KBM-7 (cell line): ENCODE data around the gene NUTF2.
A peak's percentile ranks its signal among the peaks of the same experiment; 100 is the strongest.
"Not testable (repeated sequence)": the region's sequence is repeated elsewhere in the genome, so short reads cannot be mapped to it uniquely, and the experiment has no call there.

Experiments used
- DNase-seq: peaks from one replicate; pipeline ENCODE4 v3.0.0-alpha.2; 2015
- in situ Hi-C: fragments of 300-500 bp; cut with MboI; formaldehyde crosslinking; loops from 2 replicates; pipeline ENCODE4 v1.14.3; 2020; ENCODE audit warnings: low sequenced_read_pairs, low pct_unique_long_range_greater_than_20kb, mixed read lengths

NUTF2 gene

GRCh38 chr16:67858500-67858899 lies 11.8 kb downstream of the NUTF2 start:
- no peak for DNase-seq
- in situ Hi-C loops = no loop called here

GRCh38 chr16:67860589-67861398 lies 14.1 kb downstream of the NUTF2 start:
- no peak for DNase-seq
- in situ Hi-C loops = no loop called here

GRCh38 chr16:67861877-67862276 lies 15.1 kb downstream of the NUTF2 start:
- no peak for DNase-seq
- in situ Hi-C loops = no loop called here

DNA sequence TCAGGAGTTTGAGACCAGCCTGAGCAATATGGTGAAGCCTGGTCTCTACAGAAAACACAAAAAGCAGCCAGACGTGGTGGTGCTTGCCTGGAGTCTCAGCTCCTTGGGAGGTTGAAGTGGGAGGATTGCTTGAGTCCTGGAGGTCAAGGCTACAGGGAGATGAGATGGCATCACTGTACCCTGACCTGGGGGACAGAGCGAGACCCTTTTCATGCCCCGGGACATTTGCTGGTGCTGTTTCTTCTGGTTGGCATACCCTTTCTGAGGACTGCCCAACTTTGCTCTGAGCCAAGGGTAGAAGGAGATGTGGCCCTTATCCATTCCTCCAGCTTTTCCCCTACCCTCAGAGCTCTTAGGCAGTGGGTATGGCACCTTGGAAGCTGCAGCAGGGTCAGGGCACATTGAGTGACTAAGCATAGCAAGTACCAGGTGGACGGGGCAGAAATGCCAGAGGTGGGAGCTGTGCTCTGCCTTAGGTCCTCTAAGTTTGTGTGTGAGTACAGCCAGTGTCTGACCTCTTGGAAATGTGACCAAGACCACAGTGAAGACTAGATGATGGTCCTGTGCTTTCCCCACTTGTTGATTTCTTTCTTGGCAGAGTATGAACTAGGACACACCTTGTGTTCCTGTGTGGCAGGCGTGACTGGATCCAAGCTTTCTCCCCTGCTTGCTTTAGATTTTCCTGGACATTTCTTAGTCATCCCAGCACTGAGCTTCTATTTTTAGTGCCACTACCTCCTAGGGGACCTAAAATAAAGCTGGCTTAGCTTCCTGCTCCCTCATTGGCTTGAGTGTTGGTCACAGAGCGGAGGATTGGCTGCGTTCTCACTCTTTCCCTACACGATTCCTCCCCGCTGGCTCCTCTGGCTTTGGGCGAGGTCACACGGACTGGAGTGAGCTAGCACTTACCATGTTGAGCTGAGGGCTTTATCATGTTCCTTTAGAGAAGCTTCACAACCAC lies 16.2 kb downstream of the NUTF2 start:
- DNase-seq = no peak
- in situ Hi-C loops = no loop called here

DNA sequence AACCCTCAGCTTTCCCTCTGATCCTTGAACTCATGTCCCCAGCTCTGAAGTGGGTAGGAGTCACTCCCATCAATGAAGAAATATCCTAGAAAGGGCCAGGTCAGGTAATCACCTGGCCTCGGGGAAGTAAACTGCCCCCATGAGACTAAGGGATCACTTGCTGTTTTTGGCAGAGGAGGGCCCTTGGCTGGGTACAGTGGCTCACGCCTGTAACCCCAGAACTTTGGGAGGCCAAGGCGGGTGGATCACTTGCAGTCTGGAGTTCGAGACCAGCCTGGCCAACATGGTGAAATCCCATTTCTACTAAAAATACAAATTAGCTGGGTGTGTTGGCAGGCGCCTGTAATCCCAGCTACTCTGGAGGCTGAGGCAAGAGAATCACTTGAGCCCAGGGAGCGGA lies 17.3 kb downstream of the NUTF2 start:
- in situ Hi-C loops, DNase-seq: not testable (repeated sequence)

DNA sequence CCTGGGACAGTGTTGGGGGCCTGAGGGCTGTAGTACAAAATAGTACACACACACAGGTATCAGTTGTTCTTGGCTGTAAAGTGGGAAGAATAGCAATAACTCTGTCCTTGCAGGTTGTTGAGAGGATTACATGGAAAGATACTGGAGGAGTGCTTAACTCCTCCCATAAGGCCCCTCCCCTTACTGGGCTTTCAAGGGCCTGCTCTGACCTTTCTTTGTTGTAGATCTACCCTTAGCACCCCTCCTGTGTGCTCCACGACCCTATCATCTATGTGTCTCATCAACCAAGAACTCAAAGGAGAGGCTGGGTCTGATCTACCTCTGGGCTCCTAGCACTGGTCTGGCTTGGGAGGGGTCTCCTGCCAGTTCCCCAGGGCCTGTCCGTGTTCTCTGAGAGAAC lies 17.9 kb downstream of the NUTF2 start:
- DNase-seq = no peak
- in situ Hi-C loops = no loop called here

DNA sequence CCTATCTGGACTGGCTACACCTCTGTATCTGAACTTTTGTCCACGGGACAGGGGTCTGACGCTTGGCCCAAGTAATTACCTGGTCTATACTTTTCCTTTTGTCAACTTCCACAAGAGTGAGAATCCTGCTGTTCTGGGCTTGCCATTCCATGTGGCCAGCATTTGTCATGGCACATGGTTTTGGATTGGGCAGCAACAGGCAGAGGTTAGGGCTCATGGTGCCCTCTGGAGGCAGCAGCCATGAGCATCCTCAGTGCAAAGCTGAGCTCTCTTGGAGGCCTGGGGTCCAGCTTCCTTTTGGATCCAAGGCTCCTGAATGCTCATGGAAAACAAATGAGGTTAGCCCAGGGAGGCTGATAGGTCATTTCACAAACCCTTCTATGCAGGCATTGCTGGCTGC lies 18.6 kb downstream of the NUTF2 start:
- peak; percentile 51 for DNase-seq
- in situ Hi-C loops = no loop called here

DNA sequence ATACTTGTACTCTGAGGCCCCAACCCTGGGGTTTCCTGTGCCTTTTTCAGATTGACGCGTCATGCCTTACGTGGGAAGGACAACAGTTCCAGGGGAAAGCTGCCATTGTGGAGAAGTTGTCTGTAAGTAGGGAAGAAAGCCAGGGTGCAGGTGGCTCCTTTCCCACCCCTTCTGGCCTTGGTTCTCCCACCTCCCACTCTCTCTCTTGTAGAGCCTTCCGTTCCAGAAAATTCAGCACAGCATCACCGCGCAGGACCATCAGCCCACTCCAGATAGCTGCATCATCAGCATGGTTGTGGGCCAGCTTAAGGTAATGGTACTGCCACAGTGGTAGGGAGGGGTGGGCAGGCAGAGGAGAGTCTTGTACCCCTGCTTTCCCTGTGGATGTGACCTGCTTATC lies 21.6 kb downstream of the NUTF2 start:
- in situ Hi-C loops = no loop called here
- no peak for DNase-seq

- DNase-seq = no peak
- in situ Hi-C loops = no loop called here
Observed at GRCh38 chr16:67869653-67870052, 22.9 kb downstream of the NUTF2 start.

GRCh38 chr16:67871256-67871655 lies 24.5 kb downstream of the NUTF2 start:
- in situ Hi-C loops = no loop called here
- no peak for DNase-seq

- in situ Hi-C loops = no loop called here
- peak; percentile 31 for DNase-seq
Observed at GRCh38 chr16:67872131-67872630, 25.4 kb downstream of the NUTF2 start.

GRCh38 chr16:67872631-67873434 lies 26.1 kb downstream of the NUTF2 start, which contains the start of gene EDC4:
Gene EDC4, plus strand, starts transcription at chr16:67873052. Its CDS starts 210 bp downstream, at chr16:67873262.
- in situ Hi-C loops = no loop called here
- peak; percentile 82 for DNase-seq

GRCh38 chr16:67873435-67874370 lies 27.0 kb downstream of the NUTF2 start:
- in situ Hi-C loops = no loop called here
- no peak for DNase-seq

GRCh38 chr16:67874372-67874771 lies 27.6 kb downstream of the NUTF2 start:
- in situ Hi-C loops = no loop called here

DNA sequence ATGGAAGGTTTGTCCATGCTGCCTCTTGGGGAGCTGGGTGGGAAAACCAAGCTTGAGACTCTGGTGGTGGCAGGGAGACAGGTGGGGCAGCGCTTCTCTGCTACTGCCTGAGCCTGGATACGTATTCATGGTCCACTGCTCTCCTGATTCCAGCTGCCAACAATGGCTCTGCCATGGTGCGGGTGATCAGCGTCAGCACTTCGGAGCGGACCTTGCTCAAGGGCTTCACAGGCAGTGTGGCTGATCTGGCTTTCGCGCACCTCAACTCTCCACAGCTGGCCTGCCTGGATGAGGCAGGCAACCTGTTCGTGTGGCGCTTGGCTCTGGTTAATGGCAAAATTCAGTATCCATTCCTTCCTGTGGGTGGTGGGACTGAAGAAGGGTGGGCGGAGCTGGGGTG lies 30.3 kb downstream of the NUTF2 start:
- in situ Hi-C loops = no loop called here

More at GRCh38 chr16:67874372-67874771, 27.6 kb downstream of the NUTF2 start:
- no peak for DNase-seq

GRCh38 chr16:67878232-67878631 lies 31.5 kb downstream of the NUTF2 start:
- in situ Hi-C loops = no loop called here
- no peak for DNase-seq

More for the DNA sequence above, 30.3 kb downstream of the NUTF2 start:
- DNase-seq = no peak

GRCh38 chr16:67878846-67879245 lies 32.1 kb downstream of the NUTF2 start:
- no peak for DNase-seq
- in situ Hi-C loops = no loop called here

GRCh38 chr16:67879462-67879861 lies 32.7 kb downstream of the NUTF2 start:
- in situ Hi-C loops = no loop called here
- no peak for DNase-seq
